SK-N-SH (cell line): ENCODE results near the gene MMP8. TPM values are rescaled to one million over a fixed set of nuclear protein-coding genes. Genes with fewer than 3 reads are reported as not detected.

Experiments
- MEF2A ChIP-seq: IDR thresholded peaks from 2 replicates; pipeline ENCODE4 v1.4.0; 2012; ENCODE audit warnings: low read depth, borderline replicate concordance
- TAF1 ChIP-seq: IDR thresholded peaks from 2 replicates; pipeline ENCODE4 v1.6.1; 2012; ENCODE audit warnings: low read depth, mild to moderate bottlenecking, low read length, moderate library complexity, borderline replicate concordance
- polyA plus RNA-seq, 3 experiments: library from polyadenylated mRNA; depleted of rRNA; stranded (reverse); fragments of >200 nt; gene quantifications; 2 replicates each; pipeline ENCODE4 v1.2.3, GENCODE V29; 2012

The MMP8 gene
- polyA plus RNA-seq, 1 of the 3 experiments (the other 2 are of a cell fraction): 0.07 TPM

DNA sequence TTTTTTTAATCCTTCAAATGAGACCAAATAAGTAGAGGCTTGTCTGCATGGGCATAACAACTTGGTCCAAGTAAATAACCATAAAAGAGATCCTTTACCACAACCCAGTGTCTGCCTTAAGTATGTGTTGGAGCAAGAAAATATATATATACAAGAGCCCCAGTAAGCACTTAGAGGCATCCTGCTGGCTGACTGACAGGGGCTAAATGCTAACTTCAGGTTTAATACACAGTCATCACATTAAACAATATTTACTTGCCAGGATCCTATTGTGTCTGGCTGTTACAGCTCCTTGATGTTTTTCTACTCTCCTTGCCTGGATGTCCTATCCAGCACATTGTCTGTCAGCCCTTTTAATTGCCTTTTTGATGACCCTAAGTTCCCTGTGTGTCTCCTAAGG is 62.1 kb downstream of the MMP8 start (continued):
- TF ChIP-seq TAF1: no peak
- TF ChIP-seq MEF2A: no peak

Other genes with a start within 250 kb of the MMP8 start
- gene MMP7, start 194.2 kb downstream of the MMP8 start, polyA plus RNA-seq (2012; rRNA removed): 0.13 and 0.36 TPM in 2 replicates
- not detected in 2 replicates for gene MMP20, start 99.6 kb downstream of the MMP8 start, polyA plus RNA-seq (2012; rRNA removed)
- not detected in 2 replicates for gene MMP27, start 19.2 kb downstream of the MMP8 start, polyA plus RNA-seq (2012; rRNA removed)
- 1.4 and 2.2 TPM in 2 replicates for gene MMP10, start 55.7 kb upstream of the MMP8 start, polyA plus RNA-seq (2012; rRNA removed)
- gene MMP1, start 73.2 kb upstream of the MMP8 start, polyA plus RNA-seq (2012; rRNA removed): 5.9 and 6.5 TPM in 2 replicates
- 39.3 and 48.4 TPM in 2 replicates for gene MMP3, start 118.7 kb upstream of the MMP8 start, polyA plus RNA-seq (2012; rRNA removed)
- 2.0 and 2.8 TPM in 2 replicates for gene MMP12, start 150.0 kb upstream of the MMP8 start, polyA plus RNA-seq (2012; rRNA removed)
- 0.12 and 0.15 TPM in 2 replicates for gene MMP13, start 230.8 kb upstream of the MMP8 start, polyA plus RNA-seq (2012; rRNA removed)